Body of pancreas (tissue), 4 donors: ENCODE measurements around the gene C6orf52.

Experiments used
- CTCF ChIP-seq, 7 experiments: fragments of 450-650 bp in 4 of 7; fragments of 200-600 bp in 3 of 7; sonication (generic) in 3 of 7; IDR thresholded peaks; one replicate each; pipeline ENCODE4 v1.5.1; 2016 to 2019; ENCODE audit warnings: antibody characterized with exemption in 7 of 7
- POLR2A ChIP-seq, 3 donors: fragments of 450-650 bp; IDR thresholded peaks; one replicate each; pipeline ENCODE4 v1.6.1; 2016; ENCODE audit warnings: antibody characterized with exemption in 3 of 3, mild to moderate bottlenecking in 2 of 3

DNA sequence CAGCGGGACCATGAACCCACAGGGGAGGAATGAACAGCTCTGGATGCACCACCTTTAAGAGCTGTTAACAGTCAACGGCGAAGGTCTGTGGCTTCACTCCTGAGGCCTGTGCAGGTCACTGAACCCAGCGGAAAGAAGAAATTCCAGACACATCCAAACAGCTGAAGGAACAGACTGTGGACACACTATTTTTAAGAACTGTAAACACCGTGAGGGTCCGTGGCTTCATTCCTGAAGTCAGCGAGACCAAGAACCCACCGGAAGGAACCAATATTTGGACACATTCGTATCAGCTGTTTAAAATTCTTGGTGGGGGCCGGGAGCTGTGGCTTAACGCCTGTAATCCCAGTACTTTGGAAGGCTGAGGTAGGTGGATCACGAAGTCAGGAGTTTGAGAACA is 47.8 kb upstream of the C6orf52 start:
- TF ChIP-seq CTCF (IDR thresholded peaks at IDR 0.05) (no peak), POLR2A (IDR thresholded peaks at IDR 0.05) (no peak)
